ENCODE measurements around the gene KATNAL2. TPM values are rescaled to one million over a fixed set of nuclear protein-coding genes. Genes with fewer than 3 reads are reported as not detected.
"Not testable (repeated sequence)": the region's sequence is repeated elsewhere in the genome, so short reads cannot be mapped to it uniquely, and the experiment has no call there.

The KATNAL2 gene
- polyA plus RNA-seq, 10 donors = 3.6 to 11.0 (median 5.9) TPM

- DNase-seq = no peak
Measured at GRCh38 chr18:46920653-46921052, 3.3 kb downstream of the KATNAL2 start.

GRCh38 chr18:46939337-46939963 is 22.0 kb downstream of the KATNAL2 start:
- peak; percentile 26 to 66 (median 30) for DNase-seq

GRCh38 chr18:46939998-46940571 is 22.7 kb downstream of the KATNAL2 start:
- DNase-seq = no peak

- no peak for DNase-seq
Measured at GRCh38 chr18:46942646-46943045, 25.2 kb downstream of the KATNAL2 start.

GRCh38 chr18:46946656-46947282 is 29.4 kb downstream of the KATNAL2 start:
- peak; percentile 74 to 93 (median 82) for DNase-seq

GRCh38 chr18:46950064-46950656 is 32.8 kb downstream of the KATNAL2 start:
- no peak for DNase-seq

GRCh38 chr18:46953195-46953594 is 35.8 kb downstream of the KATNAL2 start:
- DNase-seq = no peak

GRCh38 chr18:46958209-46958608 is 40.8 kb downstream of the KATNAL2 start:
- no peak for DNase-seq

GRCh38 chr18:46963656-46964578 is 46.5 kb downstream of the KATNAL2 start:
- not testable (repeated sequence) for DNase-seq

- not testable (repeated sequence) for DNase-seq
Measured at GRCh38 chr18:46964579-46965293, 47.3 kb downstream of the KATNAL2 start.

- not testable (repeated sequence) for DNase-seq
Measured at GRCh38 chr18:46966266-46966665, 48.9 kb downstream of the KATNAL2 start.

GRCh38 chr18:46969551-46969950 is 52.1 kb downstream of the KATNAL2 start:
- DNase-seq = not testable (repeated sequence)

- DNase-seq = not testable (repeated sequence)
Measured at GRCh38 chr18:47019870-47020269, 102.5 kb downstream of the KATNAL2 start.

- DNase-seq = not testable (repeated sequence)
Measured at GRCh38 chr18:47020757-47021156, 103.4 kb downstream of the KATNAL2 start.

- not testable (repeated sequence) for DNase-seq
Measured at GRCh38 chr18:47022821-47023220, 105.4 kb downstream of the KATNAL2 start.

- DNase-seq = not testable (repeated sequence)
Measured at GRCh38 chr18:47023769-47024465, 106.5 kb downstream of the KATNAL2 start.

- not testable (repeated sequence) for DNase-seq
Measured at GRCh38 chr18:47025557-47026174, 108.3 kb downstream of the KATNAL2 start.

GRCh38 chr18:47028738-47029137 is 111.3 kb downstream of the KATNAL2 start:
- DNase-seq = not testable (repeated sequence)

GRCh38 chr18:47029684-47030353 is 112.4 kb downstream of the KATNAL2 start:
- not testable (repeated sequence) for DNase-seq
